Stimulated activated CD4-positive, alpha-beta T cell treated with anti-CD3 and anti-CD28 coated beads, Interleukin-4, amount 100 ng/mL, for 48 hours (primary cell): Measurements from ENCODE around the gene IL1RAPL1.

Experiments used
- DNase-seq, 2 donors: peaks; one replicate each; pipeline ENCODE4 v3.0.0-alpha.2; 2020; ENCODE audit warnings: low read depth in 2 of 2

IL1RAPL1 gene

DNA sequence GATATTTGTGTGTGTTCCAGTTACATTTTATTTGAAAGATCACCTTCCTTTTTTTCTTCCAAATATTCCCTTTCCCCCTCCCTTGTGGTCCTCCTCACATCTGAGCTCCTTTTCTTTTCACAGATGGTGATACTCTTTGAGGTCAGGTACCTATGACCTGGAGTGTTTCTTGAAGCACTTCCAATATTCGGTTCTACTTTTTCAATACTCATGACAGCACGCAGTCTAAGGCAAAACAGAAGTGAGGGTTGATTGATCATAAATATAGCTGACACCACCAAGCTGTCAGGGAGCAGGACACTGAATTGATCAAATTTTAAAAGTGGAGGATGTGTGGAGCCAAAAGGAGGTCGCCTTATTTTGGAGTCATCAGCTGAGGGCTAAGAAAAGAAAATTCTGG, 1293.7 kb downstream of the IL1RAPL1 start:
- no peak for DNase-seq

DNA sequence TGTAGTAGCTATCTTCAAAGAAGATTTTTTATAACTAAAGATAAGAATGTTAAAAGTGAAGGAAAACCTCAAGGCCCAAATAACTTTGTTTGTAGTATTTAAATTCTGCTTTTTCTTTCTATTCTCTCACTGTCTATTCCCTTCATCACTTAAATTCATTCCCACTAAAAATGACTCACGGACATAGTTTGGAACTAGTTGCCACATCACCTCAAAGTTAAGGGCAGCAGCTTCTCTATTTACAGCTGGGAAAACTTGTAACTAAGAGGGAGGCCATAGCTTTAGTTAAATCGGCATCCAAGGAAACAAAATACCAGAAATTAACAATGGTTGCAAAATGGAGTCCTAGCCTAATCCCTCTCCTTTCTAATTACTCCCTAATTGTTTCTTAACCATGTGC, 1302.8 kb downstream of the IL1RAPL1 start:
- DNase-seq = no peak

DNA sequence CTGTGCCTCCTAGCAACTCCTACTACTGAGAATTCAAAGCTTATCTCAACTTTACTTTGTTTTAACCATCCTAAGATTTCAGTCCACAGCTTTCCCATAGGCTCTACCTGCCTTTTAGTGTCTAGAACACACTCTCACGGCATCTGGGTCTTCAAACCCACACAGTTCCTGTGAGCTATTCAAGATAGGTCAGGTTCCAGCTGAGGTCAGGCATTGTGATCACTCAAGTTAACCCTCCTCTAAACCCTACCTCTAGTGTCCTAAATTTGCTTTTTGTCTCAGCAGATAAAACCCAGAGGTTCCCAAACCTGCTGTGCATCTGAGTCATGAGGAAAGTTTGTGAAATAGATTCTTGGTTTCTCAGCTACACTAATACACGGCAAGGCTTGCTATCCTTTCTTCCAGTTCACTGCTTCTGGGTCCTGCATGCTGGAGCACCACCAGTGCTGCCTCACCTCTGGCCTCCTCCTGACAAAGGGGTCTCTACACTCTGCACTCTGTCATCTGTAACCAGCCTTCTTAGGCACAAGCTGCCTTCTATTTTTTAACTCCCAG, 1303.5 kb downstream of the IL1RAPL1 start:
- DNase-seq = no peak

DNA sequence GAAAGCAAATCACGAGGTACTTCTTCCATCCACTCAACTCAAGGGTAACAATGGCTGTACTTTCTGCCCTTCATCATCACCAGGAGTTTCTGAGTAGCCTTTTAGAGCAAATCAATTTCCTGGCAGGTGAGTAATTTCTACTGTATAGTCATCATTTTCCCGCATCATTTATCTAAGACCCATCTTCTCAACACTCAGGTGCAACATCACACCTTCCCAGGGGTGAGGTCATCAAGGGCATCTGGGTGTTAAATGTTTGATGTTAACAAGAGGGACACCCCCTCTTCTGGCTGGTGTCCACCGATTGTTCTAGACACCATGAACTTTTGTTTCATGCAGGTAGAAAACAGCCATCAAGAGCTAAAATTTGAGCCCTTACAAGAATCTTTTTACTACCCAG, 1314.8 kb downstream of the IL1RAPL1 start:
- DNase-seq = no peak

DNA sequence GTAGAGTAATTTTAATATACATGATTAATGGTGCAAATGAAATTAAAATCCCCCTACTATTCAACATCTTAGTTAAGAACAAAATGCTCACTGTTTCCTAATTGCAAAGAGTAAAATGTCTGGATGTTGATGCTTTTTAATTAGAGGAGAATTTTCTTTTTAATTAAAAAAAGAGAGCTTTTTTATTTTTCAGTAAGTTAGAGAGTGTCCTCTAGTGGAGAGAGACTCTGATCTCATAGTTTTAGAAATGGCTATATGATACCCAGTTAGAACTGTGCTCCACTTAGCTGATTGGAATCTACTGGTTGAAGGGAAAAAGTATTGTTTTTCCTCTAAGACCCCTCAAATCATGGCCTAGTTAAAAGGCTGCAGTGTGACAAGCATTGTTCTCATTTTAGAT, 1316.1 kb downstream of the IL1RAPL1 start:
- DNase-seq = no peak

DNA sequence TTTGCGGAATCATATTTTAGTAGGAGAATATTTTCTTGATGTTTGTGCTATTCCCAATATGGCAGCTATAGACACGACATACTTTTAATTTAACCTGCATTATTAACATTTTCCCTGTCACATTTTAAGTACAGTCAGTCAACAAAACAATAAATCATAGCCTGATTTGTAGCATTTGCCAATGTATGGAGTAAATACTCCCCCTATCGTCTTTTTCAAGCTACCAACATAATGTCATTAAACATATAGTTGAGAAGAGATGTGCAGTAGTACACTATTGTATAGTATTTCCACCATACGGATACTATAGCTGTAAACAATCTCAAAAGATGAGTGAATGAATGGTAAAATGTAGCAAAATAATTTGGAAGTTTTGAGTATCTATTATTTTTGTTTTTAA, 1324.4 kb downstream of the IL1RAPL1 start:
- no peak for DNase-seq

DNA sequence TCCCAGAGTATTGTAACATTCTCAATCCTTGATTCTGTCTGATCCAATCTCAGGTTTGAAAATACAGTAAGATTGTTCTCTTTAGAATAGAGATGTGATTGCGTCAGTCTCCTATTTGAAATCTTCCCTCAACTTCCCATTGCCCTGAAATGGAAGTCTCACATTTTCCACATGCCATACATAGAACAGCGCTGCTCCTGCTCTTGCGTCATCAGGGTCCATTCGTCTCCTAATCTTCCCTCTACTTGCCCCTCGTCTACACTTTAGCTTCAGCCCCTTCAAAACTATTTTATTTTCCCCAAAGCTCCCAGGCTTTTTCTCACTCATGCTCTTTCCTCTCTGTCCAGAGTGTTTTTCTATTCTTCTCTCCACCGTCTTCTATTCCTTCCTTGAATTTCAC, 1326.4 kb downstream of the IL1RAPL1 start:
- DNase-seq = no peak

DNA sequence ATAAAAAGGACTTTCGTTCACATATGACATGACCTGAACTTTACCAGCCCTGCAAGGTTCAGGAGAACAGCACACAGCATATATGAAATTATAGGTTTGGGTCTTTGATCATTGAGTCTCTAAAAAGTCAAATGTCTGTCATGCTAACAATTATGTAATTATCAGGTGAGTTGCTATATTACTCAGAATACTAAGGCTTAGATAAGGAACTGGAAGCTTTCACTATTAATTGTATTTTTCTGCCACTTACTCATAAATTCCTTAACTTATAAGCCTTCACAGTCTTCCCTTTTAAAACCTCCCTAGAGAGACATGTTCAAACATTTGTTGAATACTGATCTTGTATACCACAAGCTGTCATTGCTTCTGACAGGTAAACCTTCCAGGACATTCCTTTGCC, 1335.4 kb downstream of the IL1RAPL1 start:
- no peak for DNase-seq

DNA sequence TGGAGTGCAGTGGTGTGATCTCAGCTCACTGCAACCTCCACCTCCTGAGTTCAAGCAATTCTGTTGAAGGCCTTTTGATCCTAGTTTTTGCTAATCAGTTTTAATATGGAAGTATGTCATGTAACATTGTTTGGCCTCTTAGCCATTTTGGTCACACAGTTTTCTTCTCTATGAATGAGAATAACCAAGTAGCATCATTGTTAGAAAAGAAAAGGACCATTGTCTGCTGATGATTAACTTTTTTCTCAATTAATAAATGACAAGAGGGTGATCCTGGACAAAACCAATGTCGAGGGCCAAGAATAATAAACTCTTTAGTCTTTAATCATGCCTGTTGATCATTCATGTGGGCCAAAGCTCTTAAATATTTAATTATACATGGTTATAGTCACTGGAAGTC, 1338.8 kb downstream of the IL1RAPL1 start:
- DNase-seq = no peak

DNA sequence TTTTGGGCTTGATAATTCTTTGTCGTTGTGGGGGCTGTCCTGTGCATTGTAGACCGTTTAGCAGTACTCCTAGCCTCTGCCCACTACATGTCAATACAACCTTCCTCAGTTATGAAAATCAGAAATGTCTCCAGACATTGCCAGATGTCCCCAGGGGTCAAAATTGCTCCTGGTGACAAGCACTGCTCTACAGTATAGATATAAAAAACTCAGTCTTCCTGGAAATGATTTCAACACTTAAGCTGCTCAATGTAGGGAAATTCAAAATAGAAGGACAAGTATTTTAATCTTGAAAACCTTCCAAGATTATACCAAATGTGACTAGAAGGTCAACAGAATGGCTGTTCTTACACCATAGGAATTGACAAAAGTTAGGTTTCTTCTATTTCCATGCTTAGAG, 1339.4 kb downstream of the IL1RAPL1 start:
- no peak for DNase-seq

DNA sequence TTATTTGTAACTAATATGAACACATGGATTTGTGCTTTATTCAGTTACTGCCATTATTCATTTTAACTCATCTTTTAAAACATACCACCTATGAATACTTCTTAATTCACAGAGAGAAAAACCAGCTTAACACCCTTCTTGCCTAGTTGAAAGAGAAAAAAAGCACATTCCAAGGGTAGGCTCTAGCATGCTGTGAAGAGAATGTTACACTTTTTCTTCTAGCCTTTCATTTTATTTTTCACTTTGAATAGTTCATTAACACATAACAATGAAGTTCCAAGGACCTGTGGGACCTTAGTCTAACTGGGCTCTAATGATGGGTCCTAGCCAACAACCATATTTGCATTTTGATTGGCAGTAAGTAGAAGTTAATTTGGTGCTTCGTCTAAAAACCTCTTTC, 1348.2 kb downstream of the IL1RAPL1 start:
- DNase-seq = no peak

DNA sequence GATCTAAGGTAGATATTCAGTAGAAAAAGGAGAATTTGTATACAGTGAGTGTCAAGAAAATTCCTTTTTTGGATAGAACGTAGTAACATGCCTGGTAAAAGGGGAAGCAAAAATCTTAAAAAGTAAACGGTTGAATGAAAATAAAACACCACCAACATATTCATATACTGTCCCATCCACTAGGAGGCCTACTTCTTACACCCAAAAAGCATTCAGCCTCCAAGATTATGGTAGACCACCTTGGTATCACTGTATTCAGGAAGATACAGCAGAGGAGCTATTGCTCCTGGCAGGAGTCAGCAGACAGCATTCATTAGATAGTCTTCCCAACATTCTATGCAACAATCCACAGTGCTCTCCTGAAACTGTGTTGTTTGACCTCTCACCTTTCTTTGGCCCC, 1353.5 kb downstream of the IL1RAPL1 start:
- no peak for DNase-seq

DNA sequence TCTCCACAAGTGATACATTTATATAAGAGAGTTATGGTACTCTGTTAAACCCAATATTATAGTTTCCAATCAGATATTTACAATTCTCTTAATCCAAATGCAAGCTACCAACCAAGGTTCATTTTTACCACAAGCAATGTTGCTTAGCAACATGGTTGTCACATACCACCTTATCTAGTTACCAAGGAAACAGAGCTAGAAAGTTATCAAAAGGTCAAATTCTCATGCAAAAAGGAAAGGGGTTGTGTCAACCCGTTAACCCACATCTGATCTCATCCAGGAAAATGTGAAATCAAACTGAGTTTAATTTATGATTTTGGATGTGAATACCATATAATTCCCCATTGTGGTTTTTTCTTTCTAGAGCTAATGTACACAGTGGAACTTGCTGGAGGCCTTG, 1354.0 kb downstream of the IL1RAPL1 start:
- no peak for DNase-seq

DNA sequence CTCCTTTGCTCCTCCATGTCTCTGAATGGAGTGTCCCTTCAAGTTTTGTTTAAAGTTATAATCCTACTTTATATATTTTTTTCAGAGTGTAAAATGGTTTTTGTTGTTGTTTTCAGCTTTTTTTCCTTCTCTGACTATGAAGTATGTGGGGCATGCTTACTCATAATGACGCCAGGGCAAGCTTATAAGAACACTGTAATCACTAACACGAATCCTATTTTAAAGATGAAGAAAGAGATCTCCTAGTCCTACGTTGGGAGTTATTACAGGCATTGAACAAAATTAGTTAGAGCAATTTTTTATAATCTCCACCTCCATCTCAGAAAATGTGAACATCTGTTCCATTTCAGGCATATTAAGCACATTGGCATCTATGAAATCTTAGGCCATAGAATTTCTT, 1360.0 kb downstream of the IL1RAPL1 start:
- no peak for DNase-seq

DNA sequence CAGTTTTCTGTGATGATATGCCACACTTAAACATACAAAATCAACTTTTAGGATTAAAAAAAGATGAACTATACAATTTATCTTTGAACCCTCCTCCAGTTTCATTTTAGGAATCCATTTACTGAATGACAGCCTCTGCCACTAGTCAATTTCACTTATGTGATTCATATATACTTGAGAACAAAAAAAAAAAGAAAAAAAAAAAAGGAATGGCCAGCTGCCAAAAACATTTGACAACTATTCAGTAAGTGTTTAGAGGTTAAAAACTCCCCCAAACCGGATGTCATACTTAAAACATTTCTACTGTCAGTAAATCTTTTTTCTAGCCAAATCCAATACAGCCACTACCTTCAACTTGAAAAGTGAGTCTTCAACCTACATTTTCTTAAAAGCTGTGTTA, 1361.4 kb downstream of the IL1RAPL1 start:
- DNase-seq = no peak

DNA sequence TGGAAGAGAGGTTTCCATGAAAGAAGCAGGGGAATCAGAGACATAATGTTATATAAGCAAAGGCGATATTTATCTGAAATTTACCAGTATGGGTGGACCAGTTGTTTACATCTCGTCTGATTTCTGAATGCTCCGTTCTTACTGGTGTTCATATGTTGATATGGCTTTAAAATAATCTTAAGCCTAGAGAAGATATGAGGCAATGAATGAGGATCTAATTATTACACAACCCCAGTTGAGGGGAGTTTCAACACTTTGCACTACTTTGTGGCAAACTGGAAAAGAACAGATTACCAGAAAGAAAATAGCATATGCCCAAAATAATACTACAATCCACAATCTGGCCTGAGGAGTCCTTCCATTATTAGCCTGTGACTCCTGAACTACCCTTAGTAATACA, 1364.8 kb downstream of the IL1RAPL1 start:
- no peak for DNase-seq

DNA sequence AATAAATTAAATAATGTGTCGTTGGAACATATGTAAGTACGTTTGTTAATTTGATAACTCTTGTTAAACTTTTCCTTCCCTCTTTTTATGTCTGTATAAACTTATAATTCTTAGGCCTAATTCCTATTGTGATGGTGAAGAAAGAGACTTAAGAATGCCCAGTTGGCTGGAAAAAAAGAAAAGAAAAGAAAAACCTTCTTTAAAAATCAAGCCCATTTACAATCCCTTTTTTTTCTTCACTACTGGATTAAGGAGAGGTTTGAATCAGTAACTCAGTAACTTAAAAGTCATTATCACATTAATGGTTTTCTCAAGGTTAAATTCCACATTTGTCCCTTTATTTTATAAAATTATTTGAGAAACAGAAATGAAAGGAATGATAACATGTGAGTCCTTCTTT, 1374.8 kb downstream of the IL1RAPL1 start:
- DNase-seq = no peak

DNA sequence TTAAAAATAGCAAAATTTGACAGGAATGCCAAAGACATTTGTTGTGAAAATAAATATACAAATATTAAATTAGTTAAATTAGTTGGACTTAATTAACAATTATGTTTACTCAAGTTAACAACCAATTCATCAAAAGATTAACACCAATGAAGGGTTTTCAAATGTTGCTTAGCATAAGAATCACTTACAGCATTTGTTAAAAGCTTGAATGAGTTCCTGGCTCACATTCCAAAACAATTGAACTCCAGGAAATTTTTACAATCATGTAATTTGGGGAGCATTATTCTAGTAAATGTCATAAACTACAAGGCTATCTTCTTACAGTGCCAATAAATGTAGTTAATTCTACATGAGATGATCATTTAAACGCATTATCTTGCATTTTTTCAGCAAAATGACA, 1378.4 kb downstream of the IL1RAPL1 start:
- DNase-seq = no peak

DNA sequence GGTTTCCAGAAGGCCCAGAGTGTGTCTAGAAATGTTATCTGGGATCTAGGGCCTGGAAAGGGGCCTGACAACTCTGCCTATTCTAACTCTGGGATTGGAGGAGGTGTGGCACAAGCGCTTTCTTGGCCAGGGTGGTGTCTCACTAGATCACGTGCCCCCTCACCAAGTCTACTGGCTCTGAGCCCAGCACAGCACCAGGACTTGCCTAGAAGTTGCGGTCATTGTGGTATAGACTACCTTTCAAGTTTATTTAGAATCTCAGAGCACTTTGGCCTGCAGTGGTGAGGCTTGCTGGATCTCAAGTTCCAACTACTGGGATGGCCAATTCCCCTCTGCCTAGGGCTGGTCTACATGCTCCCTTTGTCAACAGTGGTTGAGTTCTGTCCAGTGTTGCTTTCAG, 1404.8 kb downstream of the IL1RAPL1 start:
- no peak for DNase-seq

DNA sequence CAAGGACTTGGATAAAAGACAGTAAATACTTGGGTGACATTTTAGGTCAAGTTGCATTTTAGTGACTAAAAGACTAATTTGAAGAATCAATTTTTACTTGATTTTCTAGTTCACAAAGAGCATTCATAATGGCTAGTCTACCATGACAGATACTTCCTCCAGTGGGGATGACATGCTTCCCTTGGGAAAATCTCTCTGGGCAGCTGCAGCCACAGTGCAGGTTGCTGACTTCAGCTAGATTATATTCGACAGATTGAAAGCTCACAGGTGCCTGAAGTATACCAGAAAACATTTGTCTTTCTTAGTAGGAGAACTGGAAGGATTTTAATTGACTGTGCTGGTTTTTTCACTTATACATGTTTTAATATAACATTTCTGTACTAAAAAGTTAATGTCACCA, 1418.6 kb downstream of the IL1RAPL1 start:
- no peak for DNase-seq
